PFSK-1 (cell line): ENCODE results near the gene DOCK10.
A peak's percentile ranks its signal among the peaks of the same experiment; 100 is the strongest.

Source experiments
- FOXP2 ChIP-seq: optimal IDR thresholded peaks from 2 replicates; pipeline ENCODE3; 2011; ENCODE audit warnings: borderline replicate concordance, control low read depth, inconsistent platforms; ENCODE audit not compliant: insufficient read depth; ENCODE audit errors: extremely low read length, extremely low read depth
- POLR2AphosphoS5 ChIP-seq: IDR thresholded peaks from 2 replicates; pipeline ENCODE4 v1.6.1; 2012; ENCODE audit warnings: low read depth, mild to moderate bottlenecking, control low read depth, low read length, moderate library complexity
- REST ChIP-seq, 2 experiments: IDR thresholded peaks; 2 replicates each; pipeline versions ENCODE4 v1.6.1 to v1.8.0; 2011 to 2012; ENCODE audit warnings: low read depth in 2 of 2, low read length in 2 of 2, control low read depth in 1 of 2, inconsistent platforms in 1 of 2, mild to moderate bottlenecking in 1 of 2, moderate library complexity in 1 of 2; ENCODE audit not compliant: insufficient read depth in 1 of 2
- SIN3A ChIP-seq: IDR thresholded peaks from 2 replicates; pipeline ENCODE4 v1.6.1; 2012; ENCODE audit warnings: mild to moderate bottlenecking, low read length, moderate library complexity, borderline replicate concordance; ENCODE audit not compliant: insufficient read depth
- TAF1 ChIP-seq: IDR thresholded peaks from 2 replicates; pipeline ENCODE4 v1.6.1; 2012; ENCODE audit warnings: low read length, control low read depth, borderline replicate concordance; ENCODE audit not compliant: insufficient read depth

DOCK10 gene

GRCh38 chr2:225041207-225041850, 939 bp downstream of the DOCK10 start:
- no peak for TF ChIP-seq REST (IDR thresholded peaks at IDR 0.05; ENCODE audit: insufficient read depth in 1 of 2, low read depth in 2 of 2, low read length in 2 of 2)
- TF ChIP-seq TAF1: no peak
- TF ChIP-seq POLR2AphosphoS5: no peak
- no peak for TF ChIP-seq FOXP2
- TF ChIP-seq SIN3A: no peak

GRCh38 chr2:225040856-225041206, 1.4 kb downstream of the DOCK10 start:
- TF ChIP-seq POLR2AphosphoS5: no peak
- TF ChIP-seq TAF1: no peak
- TF ChIP-seq SIN3A: no peak
- no peak for TF ChIP-seq FOXP2

- TF ChIP-seq FOXP2 (no peak), TAF1 (no peak), POLR2AphosphoS5 (no peak), REST (IDR thresholded peaks at IDR 0.05; ENCODE audit: insufficient read depth in 1 of 2, low read depth in 2 of 2, low read length in 2 of 2) (peak; percentile 39 to 82; a peak in 2 of 4 replicates)
Measured at GRCh38 chr2:225040142-225040541, 2.1 kb downstream of the DOCK10 start.

- no peak for TF ChIP-seq REST (IDR thresholded peaks at IDR 0.05; ENCODE audit: insufficient read depth in 1 of 2, low read depth in 2 of 2, low read length in 2 of 2)
- no peak for TF ChIP-seq FOXP2
- no peak for TF ChIP-seq SIN3A
- no peak for TF ChIP-seq TAF1
- TF ChIP-seq POLR2AphosphoS5: no peak
Measured at GRCh38 chr2:225038231-225038523, 4.1 kb downstream of the DOCK10 start.

- no peak for TF ChIP-seq SIN3A
- TF ChIP-seq POLR2AphosphoS5: no peak
- TF ChIP-seq TAF1: no peak
- no peak for TF ChIP-seq FOXP2
- TF ChIP-seq REST (IDR thresholded peaks at IDR 0.05; ENCODE audit: insufficient read depth in 1 of 2, low read depth in 2 of 2, low read length in 2 of 2): no peak
Measured at GRCh38 chr2:225037415-225038230, 4.6 kb downstream of the DOCK10 start.
